Vagina (tissue), 2 donors: ENCODE measurements around the gene SURF6. TPM values are rescaled to one million over a fixed set of nuclear protein-coding genes. Genes with fewer than 3 reads are reported as not detected.

Experiments used
- DNase-seq, 2 donors: peaks; one replicate each; pipeline ENCODE4 v3.0.0-alpha.2; 2017; ENCODE audit errors: extremely low spot score in 2 of 2
- H3K27ac ChIP-seq: fragments of 200-600 bp; sonication (generic); one replicate; pipeline ENCODE4 v1.5.1; 2019
- H3K27me3 ChIP-seq: fragments of 200-600 bp; sonication (generic); one replicate; pipeline ENCODE4 v1.5.1; 2019
- H3K36me3 ChIP-seq, 2 donors: fragments of 200-600 bp; sonication (generic); one replicate each; pipeline ENCODE4 v1.5.1; 2017 to 2019
- H3K4me1 ChIP-seq: fragments of 200-600 bp; sonication (generic); one replicate; pipeline ENCODE4 v1.5.1; 2019
- H3K4me3 ChIP-seq, 2 donors: fragments of 200-600 bp; sonication (generic); 1 replicate in 1 of 2; 2 replicates in 1 of 2; pipeline ENCODE4 v1.5.1; 2016 to 2019
- H3K9me3 ChIP-seq: fragments of 200-600 bp; sonication (generic); one replicate; pipeline ENCODE4 v1.5.1; 2019
- CTCF ChIP-seq, 3 experiments: fragments of 450-650 bp in 2 of 3; fragments of 200-600 bp in 1 of 3; sonication (generic) in 1 of 3; IDR thresholded peaks; one replicate each; pipeline ENCODE4 v1.5.1; 2017 to 2019; ENCODE audit warnings: antibody characterized with exemption in 3 of 3, mild to moderate bottlenecking in 2 of 3, moderate library complexity in 2 of 3
- POLR2A ChIP-seq, 2 donors: fragments of 450-650 bp; IDR thresholded peaks; one replicate each; pipeline ENCODE4 v1.6.1; 2017; ENCODE audit warnings: antibody characterized with exemption in 2 of 2, mild to moderate bottlenecking in 2 of 2, moderate library complexity in 2 of 2
- POLR2AphosphoS5 ChIP-seq, 2 donors: sonication (generic); formaldehyde crosslinking; IDR thresholded peaks; one replicate each; pipeline ENCODE4 v1.9.0; 2017; ENCODE audit warnings: antibody characterized with exemption in 2 of 2, mild to moderate bottlenecking in 2 of 2, low read depth in 1 of 2; ENCODE audit not compliant: insufficient read depth in 1 of 2
- intact Hi-C: fragments of 100-400 bp; cut with DNase I; formaldehyde crosslinking; loops from one replicate; pipeline ENCODE4 v1.15.1; 2023
- small RNA-seq: library from RNA; depleted of rRNA; stranded (forward); fragments of <200 nt; gene quantifications from one replicate; pipeline ENCODE3, GENCODE V24; 2016
- total RNA-seq: library from RNA; depleted of rRNA; stranded (reverse); fragments of >200 nt; gene quantifications from one replicate; pipeline ENCODE4 v1.2.3, GENCODE V29; 2016

The SURF6 gene
- total RNA-seq, 1 donor from 2014 or later, result 12.8 TPM

GRCh38 chr9:133282464-133283238 lies 53.3 kb downstream of the SURF6 start:
- H3K27me3 ChIP-seq, result no peaks in the 10 kb centered on the region
- H3K9me3 ChIP-seq, result no peaks in the 10 kb centered on the region
- TF ChIP-seq CTCF (IDR thresholded peaks at IDR 0.05) (no peak), POLR2A (IDR thresholded peaks at IDR 0.05) (no peak), POLR2AphosphoS5 (IDR thresholded peaks at IDR 0.05; ENCODE audit: insufficient read depth in 1 of 2, low read depth in 1 of 2) (no peak)
- no peak overlapping the region for H3K4me3 ChIP-seq
- no peak overlapping the region for H3K27ac ChIP-seq
- intact Hi-C loops, result no loop called here
- H3K4me1 ChIP-seq, result no peaks in the 10 kb centered on the region
- no peak for DNase-seq
- no peaks in the 10 kb centered on the region for H3K36me3 ChIP-seq

- no peaks in the 10 kb centered on the region for H3K27me3 ChIP-seq
- TF ChIP-seq POLR2AphosphoS5 (IDR thresholded peaks at IDR 0.05; ENCODE audit: insufficient read depth in 1 of 2, low read depth in 1 of 2) (no peak), POLR2A (IDR thresholded peaks at IDR 0.05) (no peak), CTCF (IDR thresholded peaks at IDR 0.05) (no peak)
- DNase-seq, result no peak
Measured at GRCh38 chr9:133280392-133280791, 55.6 kb downstream of the SURF6 start.

More at GRCh38 chr9:133280392-133280791, 55.6 kb downstream of the SURF6 start:
- Histone ChIP-seq H3K4me1 (peaks cover 7% of the 10 kb centered on the region), H3K27ac (no peak overlapping the region), H3K36me3 (no peaks in the 10 kb centered on the region), H3K9me3 (no peaks in the 10 kb centered on the region), H3K4me3 (no peak overlapping the region)
- intact Hi-C loops, result no loop called here

Small RNAs within 50 kb of the gene (small RNA-seq; reads per million reads assigned to genes)
- gene RF00019 (not detected), gene SNORD24 (not detected), gene SNORD36A (not detected), gene SNORD36B (not detected), gene SNORD36C (not detected)

Other genes starting within 250 kb of the SURF6 start
- 85.0 TPM for gene RALGDS, start 214.9 kb downstream of the SURF6 start, total RNA-seq
- 27.0 TPM for gene GBGT1, start 172.3 kb downstream of the SURF6 start, total RNA-seq
- not detected for gene OBP2B, start 126.9 kb downstream of the SURF6 start, total RNA-seq
- gene ABO, start 61.0 kb downstream of the SURF6 start, total RNA-seq, result 17.2 TPM
- gene MED22, start 11.9 kb upstream of the SURF6 start, total RNA-seq, result 32.9 TPM
- gene RPL7A, start 12.0 kb upstream of the SURF6 start, total RNA-seq, result 1,889 TPM
- 31.2 TPM for gene SURF1, start 20.3 kb upstream of the SURF6 start, total RNA-seq
- 19.9 TPM for gene SURF2, start 20.4 kb upstream of the SURF6 start, total RNA-seq
- 112 TPM for gene SURF4, start 39.9 kb upstream of the SURF6 start, total RNA-seq
- not detected for gene STKLD1, start 40.2 kb upstream of the SURF6 start, total RNA-seq
- gene REXO4, start 81.8 kb upstream of the SURF6 start, total RNA-seq, result 17.2 TPM
- gene ADAMTS13, start 86.2 kb upstream of the SURF6 start, total RNA-seq, result 2.0 TPM
- gene CACFD1, start 123.8 kb upstream of the SURF6 start, total RNA-seq, result 9.1 TPM
- gene SLC2A6, start 142.9 kb upstream of the SURF6 start, total RNA-seq, result 3.7 TPM
- gene MYMK, start 188.8 kb upstream of the SURF6 start, total RNA-seq, result not detected
- 2.0 TPM for gene ADAMTSL2, start 198.5 kb upstream of the SURF6 start, total RNA-seq